Loucy (cell line): ENCODE measurements around the gene SH3PXD2B.

ENCODE experiments used
- H2AFZ ChIP-seq: fragments of 200-600 bp; sonication (generic); 2 replicates; pipeline ENCODE4 v1.6.0; 2016; ENCODE audit warnings: antibody characterized with exemption, mild to moderate bottlenecking, low read length, moderate library complexity
- H3F3A ChIP-seq: fragments of 200-600 bp; 2 replicates; pipeline ENCODE4 v1.6.0; 2016; ENCODE audit warnings: antibody characterized with exemption, low read depth, mild to moderate bottlenecking
- H3K27me3 ChIP-seq: fragments of 200-600 bp; sonication (generic); 2 replicates; pipeline ENCODE4 v1.6.1; 2014; ENCODE audit warnings: low read length, mild to moderate bottlenecking; ENCODE audit not compliant: insufficient read depth, poor library complexity, severe bottlenecking
- H3K36me3 ChIP-seq: fragments of 200-600 bp; sonication (generic); 2 replicates; pipeline ENCODE4 v1.6.1; 2016; ENCODE audit warnings: low read length; ENCODE audit not compliant: insufficient read depth
- H3K4me1 ChIP-seq: fragments of 200-600 bp; sonication (generic); 2 replicates; pipeline ENCODE4 v1.5.1; 2014; ENCODE audit warnings: low read length, mild to moderate bottlenecking; ENCODE audit not compliant: insufficient read depth, poor library complexity, severe bottlenecking
- H3K4me2 ChIP-seq: fragments of 200-600 bp; sonication (generic); 2 replicates; pipeline ENCODE4 v1.6.0; 2014; ENCODE audit warnings: antibody characterized with exemption, low read length, low read depth, mild to moderate bottlenecking; ENCODE audit not compliant: poor library complexity, severe bottlenecking
- H3K4me3 ChIP-seq: fragments of 200-600 bp; sonication (generic); 2 replicates; pipeline ENCODE4 v1.5.1; 2014; ENCODE audit warnings: low read length, mild to moderate bottlenecking, mixed read lengths; ENCODE audit not compliant: poor library complexity, severe bottlenecking
- H3K79me2 ChIP-seq: fragments of 200-600 bp; sonication (generic); 2 replicates; pipeline ENCODE4 v1.6.1; 2014; ENCODE audit warnings: low read length; ENCODE audit not compliant: insufficient read depth
- H3K9ac ChIP-seq: fragments of 200-600 bp; sonication (generic); 2 replicates; pipeline ENCODE4 v1.6.0; 2014; ENCODE audit warnings: mild to moderate bottlenecking, low read depth, low read length, moderate library complexity; ENCODE audit not compliant: poor library complexity, severe bottlenecking
- H3K9me2 ChIP-seq: fragments of 200-600 bp; sonication (generic); replicated peaks from 2 replicates; pipeline ENCODE4 v1.6.1; 2016; ENCODE audit warnings: low read depth, low read length, mixed read lengths
- H3K9me3 ChIP-seq: fragments of 200-600 bp; sonication (generic); 2 replicates; pipeline ENCODE4 v1.6.1; 2014; ENCODE audit warnings: mild to moderate bottlenecking, antibody characterized with exemption, low read length, low read depth; ENCODE audit not compliant: insufficient read depth
- H4K20me1 ChIP-seq: fragments of 200-600 bp; sonication (generic); 2 replicates; pipeline ENCODE4 v1.6.0; 2014; ENCODE audit warnings: antibody characterized with exemption, low read length, mild to moderate bottlenecking; ENCODE audit not compliant: insufficient read depth, poor library complexity, severe bottlenecking
- EZH2phosphoT487 ChIP-seq: fragments of 200-600 bp; IDR thresholded peaks from 2 replicates; pipeline ENCODE4 v1.6.1; 2018; ENCODE audit warnings: antibody characterized with exemption, mild to moderate bottlenecking, moderate library complexity, borderline replicate concordance
- TF ChIP-seq, protein P1 (sequence below): fragments of 200-600 bp; sonication (generic); conservative IDR thresholded peaks from 2 replicates; pipeline ENCODE4 v1.5.1; 2014; ENCODE audit warnings: mild to moderate bottlenecking, antibody characterized with exemption, low read length

Gene SH3PXD2B

DNA sequence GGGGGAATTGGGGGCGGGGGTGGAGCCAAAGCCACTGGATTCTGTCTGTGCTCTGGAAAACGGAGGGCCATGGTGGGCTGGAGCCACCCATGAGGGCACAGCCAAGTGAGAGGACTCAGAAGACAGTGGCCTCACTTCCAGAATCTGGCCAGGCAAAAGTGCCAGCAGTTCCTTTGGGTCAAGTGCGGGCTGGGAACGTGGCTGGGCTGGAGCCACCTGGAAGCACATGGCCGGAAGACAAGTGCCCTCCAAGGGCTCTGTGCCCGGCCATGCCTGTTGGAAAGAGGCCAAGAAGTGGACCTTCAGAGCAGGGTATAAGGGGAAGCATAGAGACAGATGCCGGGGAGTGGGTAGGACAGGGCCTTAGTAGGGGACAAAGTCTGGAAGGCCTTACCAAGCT is 11.7 kb upstream of the SH3PXD2B start:
- H3K79me2 ChIP-seq: no peaks in the 10 kb centered on the region
- H3K36me3 ChIP-seq: no peaks in the 10 kb centered on the region
- H3K9ac ChIP-seq: no peak overlapping the region
- H3K4me1 ChIP-seq: peaks cover 4% of the 10 kb centered on the region
- no peak overlapping the region for H3K4me2 ChIP-seq
- no peak overlapping the region for H3K4me3 ChIP-seq
- no peaks in the 10 kb centered on the region for H3F3A ChIP-seq
- no peaks in the 10 kb centered on the region for H3K9me3 ChIP-seq
- no peaks in the 10 kb centered on the region for H4K20me1 ChIP-seq
- no peaks in the 10 kb centered on the region for H3K9me2 ChIP-seq
- H2AFZ ChIP-seq: no peak overlapping the region
- no peaks in the 10 kb centered on the region for H3K27me3 ChIP-seq
- TF ChIP-seq, protein P1, sequence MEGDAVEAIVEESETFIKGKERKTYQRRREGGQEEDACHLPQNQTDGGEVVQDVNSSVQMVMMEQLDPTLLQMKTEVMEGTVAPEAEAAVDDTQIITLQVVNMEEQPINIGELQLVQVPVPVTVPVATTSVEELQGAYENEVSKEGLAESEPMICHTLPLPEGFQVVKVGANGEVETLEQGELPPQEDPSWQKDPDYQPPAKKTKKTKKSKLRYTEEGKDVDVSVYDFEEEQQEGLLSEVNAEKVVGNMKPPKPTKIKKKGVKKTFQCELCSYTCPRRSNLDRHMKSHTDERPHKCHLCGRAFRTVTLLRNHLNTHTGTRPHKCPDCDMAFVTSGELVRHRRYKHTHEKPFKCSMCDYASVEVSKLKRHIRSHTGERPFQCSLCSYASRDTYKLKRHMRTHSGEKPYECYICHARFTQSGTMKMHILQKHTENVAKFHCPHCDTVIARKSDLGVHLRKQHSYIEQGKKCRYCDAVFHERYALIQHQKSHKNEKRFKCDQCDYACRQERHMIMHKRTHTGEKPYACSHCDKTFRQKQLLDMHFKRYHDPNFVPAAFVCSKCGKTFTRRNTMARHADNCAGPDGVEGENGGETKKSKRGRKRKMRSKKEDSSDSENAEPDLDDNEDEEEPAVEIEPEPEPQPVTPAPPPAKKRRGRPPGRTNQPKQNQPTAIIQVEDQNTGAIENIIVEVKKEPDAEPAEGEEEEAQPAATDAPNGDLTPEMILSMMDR: no peak
- TF ChIP-seq EZH2phosphoT487: no peak

DNA sequence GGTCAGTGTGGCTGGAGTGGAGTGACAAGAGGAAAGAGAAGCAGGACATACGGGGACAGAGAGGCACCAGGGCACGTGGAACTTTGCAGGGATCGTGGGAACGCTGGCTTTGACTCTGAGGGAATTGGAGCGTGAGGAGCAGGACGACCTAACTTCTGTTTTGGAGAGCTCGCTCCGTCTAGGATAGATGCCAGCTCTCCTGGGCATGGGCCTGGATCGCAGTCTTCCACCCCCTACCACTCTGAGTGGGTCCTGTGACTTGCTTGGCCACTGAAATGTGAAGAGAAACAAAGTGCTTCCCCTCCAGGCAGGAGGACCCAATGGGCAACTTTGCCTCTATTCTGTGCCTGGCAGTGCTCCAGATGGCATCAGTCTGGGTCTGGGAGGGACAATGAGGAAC is 8.7 kb upstream of the SH3PXD2B start:
- H3K36me3 ChIP-seq: no peaks in the 10 kb centered on the region
- no peak for TF ChIP-seq EZH2phosphoT487
- TF ChIP-seq, protein P1: no peak

GRCh38 chr5:172459783-172460165 is 5.4 kb upstream of the SH3PXD2B start:
- H2AFZ ChIP-seq: no peak overlapping the region
- TF ChIP-seq, protein P1: no peak
- no peak for TF ChIP-seq EZH2phosphoT487
- no peak overlapping the region for H3K4me2 ChIP-seq
- H3K79me2 ChIP-seq: no peaks in the 10 kb centered on the region
- H3K9me3 ChIP-seq: no peaks in the 10 kb centered on the region
- H3K9me2 ChIP-seq: no peaks in the 10 kb centered on the region
- H3K36me3 ChIP-seq: no peaks in the 10 kb centered on the region
- H3F3A ChIP-seq: no peaks in the 10 kb centered on the region
- no peak overlapping the region for H3K9ac ChIP-seq
- peaks cover 11% of the 10 kb centered on the region for H3K4me1 ChIP-seq
- no peak overlapping the region for H3K4me3 ChIP-seq
- no peaks in the 10 kb centered on the region for H3K27me3 ChIP-seq
- no peaks in the 10 kb centered on the region for H4K20me1 ChIP-seq

More for the DNA sequence above, 8.7 kb upstream of the SH3PXD2B start:
- Histone ChIP-seq H3K4me2 (no peak overlapping the region), H2AFZ (no peak overlapping the region), H3F3A (no peaks in the 10 kb centered on the region), H3K4me3 (no peak overlapping the region), H3K79me2 (no peaks in the 10 kb centered on the region), H4K20me1 (no peaks in the 10 kb centered on the region), H3K9me3 (no peaks in the 10 kb centered on the region), H3K9me2 (no peaks in the 10 kb centered on the region), H3K27me3 (no peaks in the 10 kb centered on the region), H3K9ac (no peak overlapping the region), H3K4me1 (peaks cover 11% of the 10 kb centered on the region)
